Fibroblast of the aortic adventitia (primary cell): Measurements from ENCODE around the gene CCDC6. TPM values are rescaled to one million over a fixed set of nuclear protein-coding genes. Genes with fewer than 3 reads are reported as not detected.

Experiments used
- DNase-seq: peaks from one replicate; pipeline ENCODE4 v3.0.0-alpha.2; 2010; ENCODE audit warnings: low read depth
- H3K4me3 ChIP-seq: 2 replicates; pipeline ENCODE4 v1.5.1; 2011; ENCODE audit warnings: low read depth, mild to moderate bottlenecking, control low read depth, low read length, moderate library complexity
- total RNA-seq: library from RNA; depleted of rRNA; stranded (reverse); fragments of >200 nt; gene quantifications from 2 replicates; pipeline ENCODE4 v1.2.3, GENCODE V29; 2012; ENCODE audit warnings: low replicate concordance
- TF ChIP-seq, protein P1 (sequence below): IDR thresholded peaks from 2 replicates; pipeline ENCODE4 v1.5.1; 2011; ENCODE audit warnings: mild to moderate bottlenecking, low read length, control low read depth, inconsistent platforms; ENCODE audit not compliant: insufficient read depth

The CCDC6 gene
- total RNA-seq, 1 donor, result 44.1 TPM

DNA sequence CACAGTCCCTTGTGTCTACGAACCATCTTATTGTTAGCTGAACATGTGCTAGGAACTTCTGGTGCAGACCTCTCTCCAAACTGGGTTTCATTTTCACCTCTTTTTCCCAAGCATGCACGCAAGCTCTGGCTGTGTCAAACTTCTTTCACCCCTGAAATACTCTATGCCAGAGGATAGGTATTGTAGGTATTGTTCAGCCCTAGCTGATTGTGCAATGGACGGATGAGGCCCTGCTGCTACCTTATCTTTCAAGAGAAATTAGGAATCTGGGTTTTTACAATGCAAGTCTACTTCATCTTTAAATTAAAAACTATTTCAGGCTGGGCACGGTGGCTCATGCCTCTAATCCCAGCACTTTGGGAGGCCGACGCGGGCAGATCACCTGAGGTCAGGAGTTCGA is 124.8 kb downstream of the CCDC6 start:
- no peak for DNase-seq
- TF ChIP-seq, protein P1, sequence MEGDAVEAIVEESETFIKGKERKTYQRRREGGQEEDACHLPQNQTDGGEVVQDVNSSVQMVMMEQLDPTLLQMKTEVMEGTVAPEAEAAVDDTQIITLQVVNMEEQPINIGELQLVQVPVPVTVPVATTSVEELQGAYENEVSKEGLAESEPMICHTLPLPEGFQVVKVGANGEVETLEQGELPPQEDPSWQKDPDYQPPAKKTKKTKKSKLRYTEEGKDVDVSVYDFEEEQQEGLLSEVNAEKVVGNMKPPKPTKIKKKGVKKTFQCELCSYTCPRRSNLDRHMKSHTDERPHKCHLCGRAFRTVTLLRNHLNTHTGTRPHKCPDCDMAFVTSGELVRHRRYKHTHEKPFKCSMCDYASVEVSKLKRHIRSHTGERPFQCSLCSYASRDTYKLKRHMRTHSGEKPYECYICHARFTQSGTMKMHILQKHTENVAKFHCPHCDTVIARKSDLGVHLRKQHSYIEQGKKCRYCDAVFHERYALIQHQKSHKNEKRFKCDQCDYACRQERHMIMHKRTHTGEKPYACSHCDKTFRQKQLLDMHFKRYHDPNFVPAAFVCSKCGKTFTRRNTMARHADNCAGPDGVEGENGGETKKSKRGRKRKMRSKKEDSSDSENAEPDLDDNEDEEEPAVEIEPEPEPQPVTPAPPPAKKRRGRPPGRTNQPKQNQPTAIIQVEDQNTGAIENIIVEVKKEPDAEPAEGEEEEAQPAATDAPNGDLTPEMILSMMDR, result no peak
- no peak overlapping the region for H3K4me3 ChIP-seq

DNA sequence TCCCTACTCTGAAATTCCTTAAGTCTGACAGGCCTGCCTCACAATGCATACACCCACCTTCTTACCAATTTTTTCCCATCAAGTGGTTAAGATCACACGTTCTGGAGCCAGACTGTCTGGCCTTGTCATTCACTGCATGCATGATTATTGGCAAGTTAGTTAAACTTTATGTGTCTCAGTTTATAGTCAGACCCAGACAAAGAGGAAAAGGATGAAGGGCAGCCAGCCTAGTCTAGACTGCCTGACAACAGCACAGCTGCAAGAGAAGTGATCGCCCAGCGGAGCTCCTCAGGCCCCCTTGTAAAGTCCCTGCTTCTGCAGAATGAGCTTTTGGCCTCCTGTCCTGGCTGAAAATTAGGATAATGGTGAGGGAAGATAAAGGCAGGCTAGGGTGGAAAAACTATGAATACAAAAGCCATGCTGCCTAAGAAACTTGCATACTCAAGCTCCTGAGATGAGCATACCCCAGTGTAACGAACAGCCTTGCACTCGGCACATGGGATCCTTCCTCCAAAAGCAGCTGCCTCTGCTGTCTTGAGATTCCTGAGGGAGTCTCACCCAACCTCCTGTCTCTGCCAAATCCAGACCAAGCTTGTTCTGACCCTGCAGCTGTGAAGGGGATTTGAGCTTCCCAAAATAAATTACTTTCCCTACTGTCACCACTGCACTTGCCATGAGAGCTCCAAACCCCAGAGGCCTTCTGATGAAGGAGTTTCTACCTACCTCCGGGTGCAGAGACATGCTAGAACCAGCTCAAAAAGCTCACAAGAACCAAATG is 126.4 kb downstream of the CCDC6 start:
- TF ChIP-seq, protein P1, result no peak
- peak; percentile 5 for DNase-seq
- H3K4me3 ChIP-seq, result no peak overlapping the region

DNA sequence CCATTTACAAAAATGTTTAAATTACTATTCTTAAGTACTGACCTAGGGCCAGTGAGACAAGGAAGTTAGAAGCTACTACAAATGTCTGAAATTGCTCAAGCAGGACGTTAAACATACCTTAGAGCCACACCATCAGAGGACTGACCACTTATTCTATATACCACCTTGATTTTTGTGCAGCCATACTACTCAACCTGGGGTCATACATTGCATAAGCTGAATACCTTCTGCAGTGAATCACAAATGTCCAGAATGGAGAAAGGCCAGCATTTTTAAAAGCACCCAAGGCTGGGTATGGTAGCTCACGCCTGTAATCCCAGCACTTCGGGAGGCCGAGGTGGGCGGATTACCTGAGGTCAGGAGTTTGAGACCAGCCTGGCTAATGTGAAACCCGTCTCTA is 131.9 kb downstream of the CCDC6 start:
- TF ChIP-seq, protein P1, result no peak
- H3K4me3 ChIP-seq, result no peak overlapping the region
- no peak for DNase-seq

DNA sequence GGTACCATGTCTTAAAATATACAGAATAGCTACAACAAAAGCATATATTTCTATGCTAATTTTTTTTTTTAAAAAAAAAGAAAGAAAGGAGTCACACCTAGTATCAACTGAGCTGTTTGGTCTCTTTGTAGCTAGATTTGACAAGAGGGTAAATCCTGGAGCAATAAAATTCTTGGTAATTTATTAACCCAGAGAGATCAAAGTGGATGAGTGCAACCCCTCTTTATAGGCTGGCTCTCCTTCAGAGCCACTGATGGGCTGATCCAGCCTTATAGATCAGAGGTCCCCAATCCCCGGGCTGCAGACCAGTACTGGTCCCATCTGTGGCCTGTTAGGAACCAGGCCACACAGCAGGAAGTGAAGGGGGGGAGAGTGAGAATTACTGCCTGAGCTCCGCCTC is 133.3 kb downstream of the CCDC6 start:
- TF ChIP-seq, protein P1, result no peak
- H3K4me3 ChIP-seq, result no peak overlapping the region
- DNase-seq, result no peak

DNA sequence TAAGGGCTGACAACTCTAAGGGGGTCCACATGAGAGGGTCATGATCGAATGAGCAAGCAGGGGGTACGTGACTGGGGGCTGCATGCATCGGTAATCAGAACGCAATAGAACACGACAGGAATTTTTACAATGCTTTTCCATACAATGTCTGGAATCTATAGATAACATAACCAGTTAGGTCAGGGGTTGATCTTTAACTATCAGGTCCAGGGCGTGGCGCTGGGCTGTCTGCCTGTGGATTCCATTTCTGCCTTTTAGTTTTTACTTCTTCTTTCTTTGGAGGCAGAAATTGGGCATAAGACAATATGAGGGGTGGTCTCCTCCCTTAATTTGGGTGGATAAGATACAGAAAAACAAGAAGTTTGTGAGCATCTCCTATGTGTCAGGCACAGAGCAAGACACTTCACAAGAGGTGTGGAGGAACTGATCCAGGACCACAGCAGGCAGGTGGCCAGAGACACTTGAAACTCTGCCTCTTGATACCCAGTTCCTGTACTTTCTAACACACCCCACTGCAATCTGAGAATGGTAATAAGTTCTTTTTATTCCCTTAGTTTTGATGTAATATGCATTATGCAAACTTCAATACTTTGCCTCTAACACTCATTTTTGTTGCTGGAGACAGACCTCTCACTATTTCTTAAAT is 135.1 kb downstream of the CCDC6 start:
- no peak overlapping the region for H3K4me3 ChIP-seq
- no peak for DNase-seq
- TF ChIP-seq, protein P1, result no peak

DNA sequence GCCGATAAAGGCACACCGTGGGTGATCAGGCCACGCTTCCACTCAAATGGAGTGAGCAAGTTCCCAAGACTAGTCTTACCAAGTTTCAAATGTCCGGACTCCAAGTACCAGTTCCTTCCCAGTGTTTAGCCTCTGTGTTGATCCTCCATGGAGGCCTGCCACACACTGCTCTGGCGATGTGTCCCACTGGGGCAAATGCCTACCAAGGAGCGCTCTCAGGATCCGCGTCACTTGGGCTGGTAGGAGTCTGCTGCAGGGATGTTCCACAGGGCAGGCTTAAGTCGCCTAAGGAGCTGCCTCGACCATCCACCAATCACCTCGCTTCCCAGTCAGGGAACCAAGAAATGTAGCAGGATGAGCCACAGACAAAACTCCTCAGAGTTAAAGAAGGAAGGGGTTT is 135.7 kb downstream of the CCDC6 start:
- no peak for DNase-seq
- no peak overlapping the region for H3K4me3 ChIP-seq
- TF ChIP-seq, protein P1, result no peak
